B cell (primary cell): ENCODE results near the gene TBCEL.

Source experiments
- CTCF ChIP-seq: fragments of 200-600 bp; IDR thresholded peaks from one replicate; pipeline ENCODE4 v1.8.0; 2022; ENCODE audit warnings: antibody characterized with exemption, mild to moderate bottlenecking
- EZH2 ChIP-seq: IDR thresholded peaks from 2 replicates; pipeline ENCODE4 v1.6.1; 2012; ENCODE audit warnings: borderline replicate concordance, low read depth, mild to moderate bottlenecking, moderate library complexity, low read length; ENCODE audit not compliant: insufficient read depth, poor library complexity, severe bottlenecking

GRCh38 chr11:121067026-121067425 is 43.1 kb downstream of the TBCEL start:
- TF ChIP-seq EZH2 (no peak), CTCF (no peak)
